ENCODE results near the gene CAMK1D. TPM values are rescaled to one million over a fixed set of nuclear protein-coding genes. Genes with fewer than 3 reads are reported as not detected.

CAMK1D gene
- total and polyA plus RNA-seq, 9 donors: 1.9 to 7.4 (median 3.9) TPM

DNA sequence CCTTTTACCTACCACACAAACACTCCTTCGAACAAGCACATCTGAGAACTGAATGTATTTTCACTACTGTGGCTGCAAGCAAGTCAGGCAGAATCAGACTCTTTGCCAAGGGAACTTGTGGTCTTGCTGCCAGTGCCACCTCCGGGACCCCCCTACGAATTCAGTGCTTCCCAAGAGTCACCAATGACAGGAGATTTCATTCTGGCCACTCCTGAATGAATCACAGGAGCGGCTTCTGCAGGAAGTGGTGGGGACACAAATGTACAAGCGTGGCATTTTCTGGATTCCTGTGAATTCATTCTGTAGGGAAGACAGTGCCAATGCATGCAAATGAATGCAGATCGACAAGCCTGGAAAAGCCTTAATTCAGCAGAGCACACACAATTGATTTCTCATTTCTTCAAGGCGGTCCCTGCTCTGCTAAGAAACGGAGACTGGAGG, 161.2 kb downstream of the CAMK1D start:
- Histone ChIP-seq H3K36me3 (ENCODE audit: control insufficient read depth, insufficient read depth, low read length) (no peaks in the 10 kb centered on the region), H3K27me3 (ENCODE audit: control insufficient read depth, insufficient read depth, low read length) (peaks cover 2% of the 10 kb centered on the region), H3K4me3 (ENCODE audit: low read length) (no peak overlapping the region), H3K9me3 (replicated peaks; ENCODE audit: control insufficient read depth, low read depth, low read length) (no peaks in the 10 kb centered on the region), H3K4me1 (ENCODE audit: control insufficient read depth, insufficient read depth, low read length) (no peaks in the 10 kb centered on the region), H3K27ac (ENCODE audit: low read length) (no peak overlapping the region)
- DNase-seq: no peak
- WGBS (ENCODE audit: insufficient coverage): 67% methylated on average over 7 of the region's 8 CpGs

- WGBS (ENCODE audit: insufficient coverage): no CpG with 5 or more reads among the region's 4 CpGs
- Histone ChIP-seq H3K9me3 (replicated peaks; ENCODE audit: control insufficient read depth, low read depth, low read length) (no peaks in the 10 kb centered on the region), H3K4me3 (ENCODE audit: low read length) (no peak overlapping the region), H3K27ac (ENCODE audit: low read length) (no peak overlapping the region), H3K4me1 (ENCODE audit: control insufficient read depth, insufficient read depth, low read length) (no peaks in the 10 kb centered on the region), H3K36me3 (ENCODE audit: control insufficient read depth, insufficient read depth, low read length) (no peaks in the 10 kb centered on the region), H3K27me3 (ENCODE audit: control insufficient read depth, insufficient read depth, low read length) (peaks cover 2% of the 10 kb centered on the region)
- DNase-seq: no peak
These were observed 161.6 kb downstream of the CAMK1D start for GRCh38 chr10:12510984-12511383.

GRCh38 chr10:12511651-12512050, 162.3 kb downstream of the CAMK1D start:
- Histone ChIP-seq H3K4me1 (ENCODE audit: control insufficient read depth, insufficient read depth, low read length) (no peaks in the 10 kb centered on the region), H3K27me3 (ENCODE audit: control insufficient read depth, insufficient read depth, low read length) (peaks cover 2% of the 10 kb centered on the region), H3K36me3 (ENCODE audit: control insufficient read depth, insufficient read depth, low read length) (no peaks in the 10 kb centered on the region), H3K9me3 (replicated peaks; ENCODE audit: control insufficient read depth, low read depth, low read length) (no peaks in the 10 kb centered on the region), H3K27ac (ENCODE audit: low read length) (no peak overlapping the region), H3K4me3 (ENCODE audit: low read length) (no peak overlapping the region)
- no peak for DNase-seq
- WGBS (ENCODE audit: insufficient coverage): 88% methylated on average over 3 of the region's 9 CpGs

GRCh38 chr10:12512332-12513002, 163.1 kb downstream of the CAMK1D start:
- DNase-seq: no peak
- H3K27ac ChIP-seq (ENCODE audit: low read length): no peak overlapping the region
- no peaks in the 10 kb centered on the region for H3K9me3 ChIP-seq (replicated peaks; ENCODE audit: control insufficient read depth, low read depth, low read length)
- H3K4me3 ChIP-seq (ENCODE audit: low read length): no peak overlapping the region
- 64% methylated on average over 15 of the region's 18 CpGs for WGBS (ENCODE audit: insufficient coverage)
- H3K4me1 ChIP-seq (ENCODE audit: control insufficient read depth, insufficient read depth, low read length): no peaks in the 10 kb centered on the region
- H3K27me3 ChIP-seq (ENCODE audit: control insufficient read depth, insufficient read depth, low read length): peaks cover 2% of the 10 kb centered on the region
- no peaks in the 10 kb centered on the region for H3K36me3 ChIP-seq (ENCODE audit: control insufficient read depth, insufficient read depth, low read length)

DNA sequence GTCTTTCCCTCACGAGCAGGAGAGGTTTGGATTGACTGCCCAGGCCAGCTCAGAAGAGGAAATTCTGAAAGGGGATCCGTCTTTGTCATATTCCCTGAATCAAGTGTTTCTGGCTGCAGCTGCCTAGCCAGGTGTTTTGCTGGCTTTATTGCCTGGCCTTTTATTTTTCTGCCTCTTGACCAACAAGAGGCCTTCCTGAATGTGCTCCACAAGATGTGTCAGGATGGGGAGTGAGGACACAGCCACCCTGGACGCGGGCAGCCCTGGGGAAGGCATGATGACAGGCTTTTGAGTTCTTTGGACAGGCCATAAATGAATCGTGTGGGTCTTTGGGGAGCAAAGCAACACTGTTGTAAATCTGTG, 163.6 kb downstream of the CAMK1D start:
- peaks cover 2% of the 10 kb centered on the region for H3K27me3 ChIP-seq (ENCODE audit: control insufficient read depth, insufficient read depth, low read length)
- H3K4me3 ChIP-seq (ENCODE audit: low read length): no peak overlapping the region
- no peak overlapping the region for H3K27ac ChIP-seq (ENCODE audit: low read length)
- H3K9me3 ChIP-seq (replicated peaks; ENCODE audit: control insufficient read depth, low read depth, low read length): peaks cover under 1% of the 10 kb centered on the region
- H3K36me3 ChIP-seq (ENCODE audit: control insufficient read depth, insufficient read depth, low read length): no peaks in the 10 kb centered on the region
- no peak for DNase-seq
- no peaks in the 10 kb centered on the region for H3K4me1 ChIP-seq (ENCODE audit: control insufficient read depth, insufficient read depth, low read length)
- WGBS (ENCODE audit: insufficient coverage): 48% methylated on average over 5 of the region's 5 CpGs

GRCh38 chr10:12513775-12514673, 164.7 kb downstream of the CAMK1D start:
- Histone ChIP-seq H3K27me3 (ENCODE audit: control insufficient read depth, insufficient read depth, low read length) (peaks cover 2% of the 10 kb centered on the region), H3K4me1 (ENCODE audit: control insufficient read depth, insufficient read depth, low read length) (no peaks in the 10 kb centered on the region), H3K27ac (ENCODE audit: low read length) (no peak overlapping the region), H3K9me3 (replicated peaks; ENCODE audit: control insufficient read depth, low read depth, low read length) (peaks cover 2% of the 10 kb centered on the region), H3K4me3 (ENCODE audit: low read length) (no peak overlapping the region), H3K36me3 (ENCODE audit: control insufficient read depth, insufficient read depth, low read length) (no peaks in the 10 kb centered on the region)
- no peak for DNase-seq
- WGBS (ENCODE audit: insufficient coverage): no CpG with 5 or more reads among the region's 10 CpGs

DNA sequence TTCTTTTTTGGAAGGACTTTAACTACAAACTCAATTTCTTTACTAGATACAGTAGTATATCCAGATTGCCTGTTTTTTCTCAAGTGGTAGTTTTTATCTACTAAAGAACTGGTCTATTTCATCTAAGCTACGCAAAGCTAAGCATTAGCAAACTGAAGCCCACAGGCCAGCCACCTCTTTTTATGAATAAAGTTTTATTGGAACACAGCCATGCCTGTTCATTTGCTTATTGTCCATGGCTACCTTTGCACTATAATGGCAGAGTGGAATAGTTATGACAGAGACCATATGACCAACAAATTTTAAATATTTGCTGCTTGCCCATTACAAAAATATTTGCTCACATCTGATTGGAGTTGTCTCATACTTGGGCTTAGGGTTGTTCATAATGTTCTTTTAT, 168.7 kb downstream of the CAMK1D start:
- Histone ChIP-seq H3K4me3 (ENCODE audit: low read length) (no peak overlapping the region), H3K36me3 (ENCODE audit: control insufficient read depth, insufficient read depth, low read length) (no peaks in the 10 kb centered on the region), H3K9me3 (replicated peaks; ENCODE audit: control insufficient read depth, low read depth, low read length) (peaks cover 2% of the 10 kb centered on the region), H3K27me3 (ENCODE audit: control insufficient read depth, insufficient read depth, low read length) (no peaks in the 10 kb centered on the region), H3K4me1 (ENCODE audit: control insufficient read depth, insufficient read depth, low read length) (no peaks in the 10 kb centered on the region), H3K27ac (ENCODE audit: low read length) (no peak overlapping the region)
- no CpG with 5 or more reads among the region's 1 CpG for WGBS (ENCODE audit: insufficient coverage)
- DNase-seq: no peak

GRCh38 chr10:12521423-12521822, 172.1 kb downstream of the CAMK1D start:
- Histone ChIP-seq H3K27me3 (ENCODE audit: control insufficient read depth, insufficient read depth, low read length) (no peaks in the 10 kb centered on the region), H3K4me3 (ENCODE audit: low read length) (no peak overlapping the region), H3K36me3 (ENCODE audit: control insufficient read depth, insufficient read depth, low read length) (no peaks in the 10 kb centered on the region), H3K4me1 (ENCODE audit: control insufficient read depth, insufficient read depth, low read length) (no peaks in the 10 kb centered on the region), H3K9me3 (replicated peaks; ENCODE audit: control insufficient read depth, low read depth, low read length) (peaks cover 6% of the 10 kb centered on the region), H3K27ac (ENCODE audit: low read length) (no peak overlapping the region)
- WGBS (ENCODE audit: insufficient coverage): no CpG with 5 or more reads among the region's 1 CpG
- no peak for DNase-seq

DNA sequence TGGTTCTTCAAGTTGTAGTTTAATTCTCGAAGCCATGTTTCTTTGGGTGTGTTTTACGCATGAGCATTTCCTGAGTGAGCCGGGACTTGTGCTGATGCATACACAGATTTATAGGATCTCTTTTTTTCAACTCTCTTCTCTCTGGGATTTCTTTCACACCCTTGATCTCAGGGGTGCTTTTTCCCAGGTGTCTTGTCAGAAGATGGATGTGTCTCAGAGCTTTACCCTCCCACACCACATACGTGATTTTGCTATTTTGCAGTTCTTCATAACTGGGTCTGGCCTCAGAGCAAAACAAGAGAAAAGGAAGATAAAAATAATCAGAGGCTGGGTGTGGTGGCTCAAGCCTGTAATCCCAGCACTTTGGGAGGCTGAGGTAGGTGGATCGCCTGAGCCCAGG, 177.0 kb downstream of the CAMK1D start:
- no peak for DNase-seq
- no CpG with 5 or more reads among the region's 5 CpGs for WGBS (ENCODE audit: insufficient coverage)
- Histone ChIP-seq H3K27ac (ENCODE audit: low read length) (no peak overlapping the region), H3K4me3 (ENCODE audit: low read length) (no peak overlapping the region), H3K36me3 (ENCODE audit: control insufficient read depth, insufficient read depth, low read length) (no peaks in the 10 kb centered on the region), H3K9me3 (replicated peaks; ENCODE audit: control insufficient read depth, low read depth, low read length) (peaks cover 3% of the 10 kb centered on the region), H3K27me3 (ENCODE audit: control insufficient read depth, insufficient read depth, low read length) (no peaks in the 10 kb centered on the region), H3K4me1 (ENCODE audit: control insufficient read depth, insufficient read depth, low read length) (peaks cover 4% of the 10 kb centered on the region)

GRCh38 chr10:12529976-12530375, 180.6 kb downstream of the CAMK1D start:
- no peak overlapping the region for H3K4me3 ChIP-seq (ENCODE audit: low read length)
- H3K27me3 ChIP-seq (ENCODE audit: control insufficient read depth, insufficient read depth, low read length): no peaks in the 10 kb centered on the region
- peaks cover 4% of the 10 kb centered on the region for H3K4me1 ChIP-seq (ENCODE audit: control insufficient read depth, insufficient read depth, low read length)
- H3K36me3 ChIP-seq (ENCODE audit: control insufficient read depth, insufficient read depth, low read length): no peaks in the 10 kb centered on the region
- WGBS (ENCODE audit: insufficient coverage): 40% methylated on average over 9 of the region's 9 CpGs
- peaks cover 2% of the 10 kb centered on the region for H3K9me3 ChIP-seq (replicated peaks; ENCODE audit: control insufficient read depth, low read depth, low read length)
- no peak overlapping the region for H3K27ac ChIP-seq (ENCODE audit: low read length)
- DNase-seq: no peak
